HG03060 (cell line): ENCODE results near the gene TBX19.
"Not testable (repeated sequence)": the region's sequence is repeated elsewhere in the genome, so short reads cannot be mapped to it uniquely, and the experiment has no call there.

ENCODE experiments used
- ATAC-seq: cut with Tn5 transposase; IDR thresholded peaks from one replicate; pipeline ENCODE4 v1.9.1; 2021; ENCODE audit warnings: low read depth, moderate number of reproducible peaks; ENCODE audit not compliant: unreplicated experiment

TBX19 gene

DNA sequence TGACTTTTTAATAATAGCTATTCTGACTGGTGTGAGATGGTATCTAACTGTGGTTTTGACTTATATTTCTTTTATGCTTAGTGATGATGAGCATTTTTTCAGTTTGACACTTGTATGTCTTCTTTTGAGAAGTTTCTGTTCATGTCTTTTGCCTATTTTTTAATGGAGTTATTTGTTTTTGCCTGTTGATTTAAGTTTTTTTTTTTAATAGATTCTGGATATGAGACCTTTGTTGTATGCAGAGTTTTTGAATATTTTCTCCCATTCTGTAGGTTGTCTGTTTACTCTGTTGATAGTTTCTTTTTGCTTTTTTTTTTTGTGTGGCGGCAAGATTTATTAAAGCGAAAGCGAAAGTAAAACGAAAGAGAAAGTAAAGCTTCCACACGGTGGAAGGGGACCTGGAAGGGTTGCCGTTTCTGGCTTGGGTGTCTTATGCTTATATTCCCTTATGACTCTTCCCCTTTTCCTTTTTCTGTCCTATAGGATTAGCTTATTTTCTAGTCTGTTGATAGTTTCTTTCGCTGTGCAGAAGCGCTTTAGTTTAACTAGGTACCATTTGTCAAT, 67.6 kb downstream of the TBX19 start:
- no peak for ATAC-seq

DNA sequence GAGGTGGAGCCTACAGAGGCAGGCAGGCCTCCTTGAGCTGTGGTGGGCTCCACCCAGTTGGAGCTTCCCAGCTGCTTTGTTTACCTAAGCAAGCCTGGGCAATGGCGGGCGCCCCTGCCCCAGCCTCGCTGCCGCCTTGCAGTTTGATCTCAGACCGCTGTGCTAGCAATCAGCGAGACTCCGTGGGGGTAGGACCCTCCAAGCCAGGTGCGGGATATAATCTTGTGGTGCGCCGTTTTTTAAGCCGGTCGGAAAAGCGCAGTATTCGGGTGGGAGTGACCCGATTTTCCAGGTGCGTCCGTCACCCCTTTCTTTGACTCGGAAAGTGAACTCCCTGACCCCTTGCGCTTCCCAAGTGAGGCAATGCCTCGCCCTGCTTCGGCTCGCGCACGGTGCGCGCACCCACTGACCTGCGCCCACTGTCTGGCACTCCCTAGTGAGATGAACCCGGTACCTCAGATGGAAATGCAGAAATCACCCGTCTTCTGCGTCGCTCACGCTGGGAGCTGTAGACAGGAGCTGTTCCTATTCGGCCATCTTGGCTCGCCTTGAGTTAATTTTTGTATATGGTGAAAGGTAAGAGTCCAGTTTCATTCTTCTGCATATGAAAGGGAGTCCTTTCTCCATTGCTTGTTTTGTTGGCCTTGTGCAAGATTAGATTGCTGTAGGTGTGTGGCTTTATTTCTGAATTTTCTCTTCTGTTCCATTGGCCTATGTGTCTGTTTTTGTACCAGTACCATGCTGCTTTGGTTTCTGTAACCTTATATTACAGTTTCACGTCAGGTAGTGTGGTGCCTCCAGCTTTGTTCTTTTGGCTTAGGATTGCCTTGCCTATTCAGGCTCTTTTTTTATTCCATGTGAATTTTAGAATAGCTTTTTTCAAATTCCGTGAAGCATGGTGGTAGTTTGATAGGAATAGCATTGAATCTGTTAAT, 73.9 kb downstream of the TBX19 start:
- ATAC-seq, result not testable (repeated sequence)

DNA sequence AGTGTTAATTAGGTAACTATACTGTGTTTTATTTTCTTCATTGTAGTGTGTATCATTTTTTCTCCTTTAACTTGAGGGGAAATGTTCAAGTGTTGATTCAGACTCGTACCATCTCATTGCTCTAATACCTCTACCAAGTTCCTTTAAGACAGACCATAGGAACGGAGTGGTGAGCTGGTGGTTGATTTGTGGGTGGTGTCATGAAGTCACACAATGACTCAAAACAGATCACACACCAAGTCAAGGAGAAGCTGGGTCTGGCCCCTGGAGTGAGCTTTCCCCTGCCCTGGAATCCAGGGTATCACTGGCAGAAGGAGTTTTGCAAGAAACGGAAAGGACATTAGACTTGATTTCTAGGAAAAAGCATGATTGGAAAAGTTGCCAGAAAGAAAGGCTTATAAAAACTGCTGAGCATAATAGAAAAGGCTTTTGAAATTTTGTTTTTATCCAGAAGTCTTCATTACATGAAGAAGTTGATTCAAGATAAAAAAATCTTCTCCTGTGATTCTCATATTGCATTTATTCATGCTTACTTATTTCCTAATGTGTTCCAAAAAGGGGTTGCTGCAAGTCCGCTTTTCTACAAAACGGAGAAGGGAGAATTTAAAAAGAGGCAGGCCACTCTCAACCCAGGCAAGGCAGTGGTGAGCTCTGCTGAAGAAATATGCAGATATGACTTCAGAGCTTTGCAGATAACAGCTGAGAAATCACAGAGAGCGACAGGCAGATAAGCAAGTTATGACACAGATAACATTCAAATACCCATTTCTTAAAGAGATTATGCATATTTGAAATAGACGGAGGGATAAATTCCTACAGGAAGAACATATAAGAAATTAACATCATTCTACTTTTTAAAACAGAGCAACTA, 79.7 kb downstream of the TBX19 start:
- ATAC-seq, result no peak

DNA sequence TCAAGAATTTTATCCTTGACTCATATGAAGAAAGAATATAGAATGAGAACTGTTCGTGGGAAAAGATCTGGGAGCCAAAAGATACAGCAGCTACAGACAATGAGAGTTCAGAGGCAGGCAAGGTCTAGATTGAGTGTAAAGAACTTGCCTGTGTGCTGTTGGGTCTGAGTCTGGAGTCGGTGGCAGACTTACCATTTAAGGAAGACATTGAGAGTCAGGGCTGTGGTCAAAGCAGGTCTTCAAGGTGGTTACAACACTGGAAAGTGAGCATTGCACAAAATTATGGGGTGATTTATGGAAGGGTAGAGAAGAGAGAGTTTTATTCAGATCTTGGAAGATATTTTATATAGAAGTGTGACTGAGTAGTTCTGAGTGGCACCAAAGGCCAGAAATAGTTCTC, 80.6 kb downstream of the TBX19 start:
- ATAC-seq, result no peak

DNA sequence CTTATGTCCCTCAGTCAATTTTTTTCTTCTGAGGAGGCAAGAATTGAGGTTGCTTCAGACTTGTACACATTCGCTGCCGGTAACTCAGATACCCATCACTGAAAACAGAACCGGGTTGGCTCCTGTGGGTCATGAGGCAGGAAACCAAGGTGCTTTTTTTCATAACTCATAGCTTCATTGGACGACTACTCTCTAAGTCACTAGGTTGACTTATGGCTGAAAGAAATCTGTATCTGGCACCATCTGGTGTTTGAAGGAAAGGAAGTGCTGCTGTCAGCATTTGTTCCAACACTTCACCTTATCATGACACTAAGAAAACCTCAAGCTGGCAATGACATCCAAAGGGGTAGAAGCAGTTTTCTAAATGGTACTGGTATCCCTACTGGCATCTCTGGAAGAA, 82.3 kb downstream of the TBX19 start:
- no peak for ATAC-seq
